IMR-90 (cell line): ENCODE data around the gene OTOG. TPM values are rescaled to one million over a fixed set of nuclear protein-coding genes. Genes with fewer than 3 reads are reported as not detected.

ENCODE experiments used
- ATAC-seq: fragments of 200-7000 bp; cut with Tn5 transposase; 2 replicates; pipeline ENCODE4 v1.9.1; 2020; ENCODE audit warnings: low read depth, mild to moderate bottlenecking, moderate library complexity
- BruUV-seq: library from RNA; stranded (reverse); fragments of 400-500 nt; replicated peaks from 2 replicates; lab custom pipeline; 2021; lab: Mats Ljungman, UMichigan
- CTCF ChIA-PET: fragments of 300-600 bp; formaldehyde crosslinking; extraction: SDS; loops from one replicate; lab custom pipeline; 2021; ENCODE audit warnings: antibody characterized with exemption; lab: Yijun Ruan, JAX
- POLR2A ChIA-PET: fragments of 300-600 bp; sonication (Branson Sonifier 250); formaldehyde crosslinking; loops from one replicate; lab custom pipeline; 2022; ENCODE audit warnings: antibody characterized with exemption; ENCODE audit not compliant: unreplicated experiment; lab: Charles Lee
- DNase-seq: peaks from one replicate; pipeline ENCODE4 v3.0.0; 2013
- H2AFZ ChIP-seq: replicated peaks from 2 replicates; pipeline ENCODE3; 2013; ENCODE audit warnings: low read length, mild to moderate bottlenecking; ENCODE audit not compliant: poor library complexity
- H2AK5ac ChIP-seq: 2 replicates; pipeline ENCODE4 v1.6.1; 2013; ENCODE audit warnings: low read depth, low read length, inconsistent platforms
- H2AK9ac ChIP-seq: replicated peaks from 2 replicates; pipeline ENCODE3; 2013; ENCODE audit warnings: mild to moderate bottlenecking, low read depth, low read length, moderate library complexity; ENCODE audit not compliant: poor library complexity
- H2BK120ac ChIP-seq: 2 replicates; pipeline ENCODE4 v1.6.1; 2013; ENCODE audit warnings: low read depth, low read length, inconsistent platforms
- H2BK15ac ChIP-seq: 3 replicates; pipeline ENCODE4 v1.6.1; 2013; ENCODE audit warnings: low read depth, low read length, inconsistent platforms
- H2BK20ac ChIP-seq: 2 replicates; pipeline ENCODE4 v1.6.1; 2013; ENCODE audit warnings: low read depth, mild to moderate bottlenecking, inconsistent platforms, low read length, moderate library complexity
- H2BK5ac ChIP-seq: 2 replicates; pipeline ENCODE4 v1.6.1; 2013; ENCODE audit warnings: mild to moderate bottlenecking, low read depth, low read length, inconsistent platforms; ENCODE audit not compliant: poor library complexity, severe bottlenecking
- H3K14ac ChIP-seq: replicated peaks from 2 replicates; pipeline ENCODE4 v1.6.1; 2013; ENCODE audit warnings: low read depth, low read length, inconsistent platforms
- H3K18ac ChIP-seq: 2 replicates; pipeline ENCODE4 v1.6.1; 2013; ENCODE audit warnings: low read depth, low read length, control low read depth
- H3K23ac ChIP-seq: 2 replicates; pipeline ENCODE4 v1.6.1; 2013; ENCODE audit warnings: low read depth, low read length, inconsistent platforms
- H3K27ac ChIP-seq: 2 replicates; pipeline ENCODE4 v1.5.1; 2013; ENCODE audit warnings: mild to moderate bottlenecking, control low read depth, low read length; ENCODE audit not compliant: insufficient read depth
- H3K27me3 ChIP-seq: 2 replicates; pipeline ENCODE4 v1.6.1; 2013; ENCODE audit warnings: low read length; ENCODE audit not compliant: control insufficient read depth, insufficient read depth
- H3K36me3 ChIP-seq: 2 replicates; pipeline ENCODE4 v1.6.1; 2013; ENCODE audit warnings: low read length, mixed read lengths; ENCODE audit not compliant: control insufficient read depth, insufficient read depth
- H3K4ac ChIP-seq: 2 replicates; pipeline ENCODE4 v1.6.1; 2013; ENCODE audit warnings: low read depth, low read length, inconsistent platforms
- H3K4me1 ChIP-seq: 2 replicates; pipeline ENCODE4 v1.6.1; 2013; ENCODE audit warnings: low read length, mixed read lengths; ENCODE audit not compliant: control insufficient read depth, insufficient read depth
- H3K4me2 ChIP-seq: 2 replicates; pipeline ENCODE4 v1.6.1; 2013; ENCODE audit warnings: low read depth, mild to moderate bottlenecking, control low read depth, low read length, moderate library complexity
- H3K4me3 ChIP-seq: 2 replicates; pipeline ENCODE4 v1.5.1; 2013; ENCODE audit warnings: low read depth, mild to moderate bottlenecking, control low read depth, low read length, moderate library complexity; ENCODE audit not compliant: insufficient read depth
- H3K56ac ChIP-seq: 2 replicates; pipeline ENCODE4 v1.6.1; 2013; ENCODE audit warnings: low read length, inconsistent platforms; ENCODE audit not compliant: insufficient read depth; ENCODE audit errors: extremely low read depth
- H3K79me1 ChIP-seq, 2 experiments: 2 replicates each; pipeline ENCODE4 v1.6.1; 2013; ENCODE audit warnings: low read length in 2 of 2, inconsistent platforms in 1 of 2, low read depth in 1 of 2
- H3K9ac ChIP-seq: 2 replicates; pipeline ENCODE4 v1.6.1; 2013; ENCODE audit warnings: low read depth, low read length, control low read depth
- H3K9me1 ChIP-seq: 2 replicates; pipeline ENCODE4 v1.6.1; 2013; ENCODE audit warnings: low read length, inconsistent platforms; ENCODE audit not compliant: insufficient read depth
- H3K9me3 ChIP-seq: 2 replicates; pipeline ENCODE4 v1.6.1; 2013; ENCODE audit warnings: low read length; ENCODE audit not compliant: control insufficient read depth, insufficient read depth
- H4K20me1 ChIP-seq: 2 replicates; pipeline ENCODE4 v1.6.1; 2013; ENCODE audit warnings: low read length, inconsistent platforms; ENCODE audit not compliant: insufficient read depth
- H4K5ac ChIP-seq: 2 replicates; pipeline ENCODE4 v1.6.1; 2013; ENCODE audit warnings: mild to moderate bottlenecking, low read depth, low read length, control low read depth
- H4K8ac ChIP-seq, 2 experiments: 2 replicates each; pipeline ENCODE4 v1.6.1; 2013; ENCODE audit warnings: low read depth in 2 of 2, low read length in 2 of 2, control low read depth in 1 of 2, inconsistent platforms in 1 of 2
- H4K91ac ChIP-seq: 2 replicates; pipeline ENCODE4 v1.6.1; 2013; ENCODE audit warnings: low read depth, low read length, inconsistent platforms; ENCODE audit not compliant: insufficient read depth
- BHLHE40 ChIP-seq: fragments of 150-350 bp; IDR thresholded peaks from 2 replicates; pipeline ENCODE4 v1.6.1; 2016; ENCODE audit warnings: mild to moderate bottlenecking, low read depth, low read length
- CEBPB ChIP-seq: IDR thresholded peaks from 2 replicates; pipeline ENCODE4 v1.6.1; 2012; ENCODE audit warnings: low read depth, low read length, improper control_type of control experiment
- CHD1 ChIP-seq: IDR thresholded peaks from 2 replicates; pipeline ENCODE4 v1.6.1; 2012; ENCODE audit warnings: low read depth, low read length, improper control_type of control experiment
- FOS ChIP-seq: fragments of 150-350 bp; IDR thresholded peaks from 2 replicates; pipeline ENCODE4 v1.6.1; 2016; ENCODE audit warnings: low read depth, low read length
- MAFK ChIP-seq: IDR thresholded peaks from 2 replicates; pipeline ENCODE4 v1.6.1; 2012; ENCODE audit warnings: low read depth, low read length, improper control_type of control experiment
- MAZ ChIP-seq: IDR thresholded peaks from 2 replicates; pipeline ENCODE4 v1.6.1; 2012; ENCODE audit warnings: low read depth, mild to moderate bottlenecking, low read length, improper control_type of control experiment, moderate library complexity, borderline replicate concordance
- MXI1 ChIP-seq: IDR thresholded peaks from 2 replicates; pipeline ENCODE4 v1.6.1; 2012; ENCODE audit warnings: low read depth, mild to moderate bottlenecking, low read length, moderate library complexity, borderline replicate concordance
- NFE2L2 ChIP-seq: fragments of 150-350 bp; IDR thresholded peaks from 2 replicates; pipeline ENCODE4 v1.6.1; 2016; ENCODE audit warnings: low read depth, mild to moderate bottlenecking, low read length
- POLR2A ChIP-seq: IDR thresholded peaks from 2 replicates; pipeline ENCODE4 v1.6.1; 2012; ENCODE audit warnings: mild to moderate bottlenecking, low read depth, low read length
- RAD21 ChIP-seq: IDR thresholded peaks from 2 replicates; pipeline ENCODE4 v1.6.1; 2012; ENCODE audit warnings: low read length, improper control_type of control experiment
- RCOR1 ChIP-seq: IDR thresholded peaks from 2 replicates; pipeline ENCODE4 v1.6.1; 2012; ENCODE audit warnings: mild to moderate bottlenecking, low read length, improper control_type of control experiment; ENCODE audit not compliant: insufficient replicate concordance
- RFX5 ChIP-seq: IDR thresholded peaks from 2 replicates; pipeline ENCODE4 v1.8.0; 2012; ENCODE audit warnings: low read depth, mild to moderate bottlenecking, low read length, moderate library complexity
- WGBS, 2 experiments: methylation state at CpG; one replicate each; pipeline versions ENCODE4 v1.1.5 to v1.1.7; 2013; ENCODE audit warnings: missing lambda C conversion rate in 2 of 2; ENCODE audit not compliant: insufficient read length in 1 of 2; ENCODE audit errors: extremely low coverage in 2 of 2; 5-methylcytosine and 5-hydroxymethylcytosine counted together
- dilution Hi-C: fragments of 300-500 bp; cut with HindIII; formaldehyde crosslinking; loops from one replicate; pipeline ENCODE4 v1.14.3; 2018; ENCODE audit warnings: low sequenced_read_pairs; ENCODE audit not compliant: unreplicated experiment
- in situ Hi-C: fragments of 300-500 bp; cut with MboI; formaldehyde crosslinking; loops from 3 replicates; pipeline ENCODE4 v1.14.3; 2019; ENCODE audit warnings: low sequenced_read_pairs, inconsistent platforms, mixed read lengths
- intact Hi-C: fragments of 100-400 bp; cut with micrococcal nuclease; formaldehyde crosslinking; loops from 2 replicates; pipeline ENCODE4 v1.10.0; 2022
- polyA plus RNA-seq, 3 experiments: library from polyadenylated mRNA; depleted of rRNA; stranded (reverse); fragments of >200 nt; gene quantifications; 2 replicates each; pipeline ENCODE4 v1.2.3, GENCODE V29; 2012; ENCODE audit warnings: low replicate concordance in 1 of 3
- total RNA-seq: library from RNA; depleted of rRNA; stranded (reverse); fragments of >200 nt; gene quantifications from 2 replicates; pipeline ENCODE4 v1.2.3, GENCODE V29; 2012
- TF ChIP-seq, protein P1 (sequence below): conservative IDR thresholded peaks from 2 replicates; pipeline ENCODE4 v1.5.1; 2012; ENCODE audit warnings: mild to moderate bottlenecking, low read depth, low read length, improper control_type of control experiment

OTOG gene
- total and polyA plus RNA-seq, 2 of the 4 experiments (the other 2 are of a cell fraction): not detected

DNA sequence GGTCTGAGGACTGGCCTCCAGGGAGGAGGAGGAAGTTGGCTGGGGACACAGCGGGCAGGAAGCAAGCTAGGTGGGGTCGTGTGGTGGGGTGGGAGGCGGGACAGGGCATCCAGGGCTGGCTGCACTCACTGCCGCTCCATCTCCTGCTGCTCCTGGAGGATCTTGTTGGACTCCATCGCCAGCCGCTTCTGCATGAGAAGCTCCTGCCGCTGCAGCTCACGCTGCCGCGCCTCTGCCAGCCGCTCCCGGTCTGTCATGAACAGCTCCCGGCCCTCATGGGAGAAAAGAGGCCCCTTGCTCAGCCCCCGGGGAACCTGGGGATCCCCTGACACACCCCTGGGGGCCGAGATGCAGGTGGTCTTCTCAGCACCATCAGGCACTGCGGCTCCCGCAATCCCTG lies 24.4 kb upstream of the OTOG start:
- ATAC-seq: no peak

More for the DNA sequence above, 24.4 kb upstream of the OTOG start:
- H4K8ac ChIP-seq: no peak overlapping the region
- H3K23ac ChIP-seq: no peak overlapping the region
- TF ChIP-seq CHD1 (no peak), MAZ (no peak), RAD21 (no peak), MXI1 (no peak), MAFK (no peak), RFX5 (no peak), CEBPB (no peak), RCOR1 (no peak), NFE2L2 (no peak), POLR2A (no peak), FOS (no peak), BHLHE40 (no peak)
- TF ChIP-seq, protein P1, sequence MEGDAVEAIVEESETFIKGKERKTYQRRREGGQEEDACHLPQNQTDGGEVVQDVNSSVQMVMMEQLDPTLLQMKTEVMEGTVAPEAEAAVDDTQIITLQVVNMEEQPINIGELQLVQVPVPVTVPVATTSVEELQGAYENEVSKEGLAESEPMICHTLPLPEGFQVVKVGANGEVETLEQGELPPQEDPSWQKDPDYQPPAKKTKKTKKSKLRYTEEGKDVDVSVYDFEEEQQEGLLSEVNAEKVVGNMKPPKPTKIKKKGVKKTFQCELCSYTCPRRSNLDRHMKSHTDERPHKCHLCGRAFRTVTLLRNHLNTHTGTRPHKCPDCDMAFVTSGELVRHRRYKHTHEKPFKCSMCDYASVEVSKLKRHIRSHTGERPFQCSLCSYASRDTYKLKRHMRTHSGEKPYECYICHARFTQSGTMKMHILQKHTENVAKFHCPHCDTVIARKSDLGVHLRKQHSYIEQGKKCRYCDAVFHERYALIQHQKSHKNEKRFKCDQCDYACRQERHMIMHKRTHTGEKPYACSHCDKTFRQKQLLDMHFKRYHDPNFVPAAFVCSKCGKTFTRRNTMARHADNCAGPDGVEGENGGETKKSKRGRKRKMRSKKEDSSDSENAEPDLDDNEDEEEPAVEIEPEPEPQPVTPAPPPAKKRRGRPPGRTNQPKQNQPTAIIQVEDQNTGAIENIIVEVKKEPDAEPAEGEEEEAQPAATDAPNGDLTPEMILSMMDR: no peak
- H2BK20ac ChIP-seq: no peak overlapping the region
- H4K20me1 ChIP-seq: no peaks in the 10 kb centered on the region
- H3K4me1 ChIP-seq: no peaks in the 10 kb centered on the region
- no peaks in the 10 kb centered on the region for H3K9me3 ChIP-seq
- H3K4me3 ChIP-seq: no peak overlapping the region
- intact Hi-C loops (no loop called here), in situ Hi-C loops (loop anchor here (25.0 kb wide), 1 partner anchor 585 kb away; no protein-coding TSS in a partner anchor), dilution Hi-C loops (no loop called here)
- no peaks in the 10 kb centered on the region for H3K79me1 ChIP-seq
- no peak overlapping the region for H2BK5ac ChIP-seq
- H2BK15ac ChIP-seq: no peak overlapping the region
- no peak overlapping the region for H2AK5ac ChIP-seq
- no peak overlapping the region for H2AK9ac ChIP-seq
- WGBS, 2 experiments: 81% methylated on average over 9 of the region's 17 CpGs; no CpG with 5 or more reads in 1 of the 2 experiments
- ChIA-PET CTCF (no interaction called here), POLR2A (no interaction called here)
- no peaks in the 10 kb centered on the region for H3K36me3 ChIP-seq
- DNase-seq: no peak
- peak overlapping the region; percentile 33 for H2AFZ ChIP-seq
- H3K4me2 ChIP-seq: no peak overlapping the region
- no peak overlapping the region for H3K9ac ChIP-seq
- H3K14ac ChIP-seq: no peak overlapping the region
- H3K27me3 ChIP-seq: peaks cover 13% of the 10 kb centered on the region
- no peak overlapping the region for H3K18ac ChIP-seq
- no peak overlapping the region for H3K27ac ChIP-seq
- H3K56ac ChIP-seq: no peak overlapping the region
- no peaks in the 10 kb centered on the region for H3K9me1 ChIP-seq
- no peak overlapping the region for H4K91ac ChIP-seq
- H2BK120ac ChIP-seq: no peak overlapping the region
- BruUV-seq: no TSS peak
- no peak overlapping the region for H4K5ac ChIP-seq
- H3K4ac ChIP-seq: no peak overlapping the region
